Right atrium auricular region (tissue), 2 donors: ENCODE results near the gene GHRH. TPM values are rescaled to one million over a fixed set of nuclear protein-coding genes. Genes with fewer than 3 reads are reported as not detected.

Experiments used
- DNase-seq: peaks from one replicate; pipeline ENCODE4 v3.0.0-alpha.2; 2019; ENCODE audit warnings: low spot score
- H3K27ac ChIP-seq, 2 donors: fragments of 200-600 bp; sonication (generic); 1 replicate in 1 of 2; 2 replicates in 1 of 2; pipeline ENCODE4 v1.5.1; 2016 to 2019
- H3K27me3 ChIP-seq, 2 donors: fragments of 200-600 bp; sonication (generic); one replicate each; pipeline versions ENCODE4 v1.5.1 to v1.6.0; 2017 to 2019
- H3K36me3 ChIP-seq: fragments of 200-600 bp; sonication (generic); one replicate; pipeline ENCODE4 v1.5.1; 2016
- H3K4me1 ChIP-seq, 2 donors: fragments of 200-600 bp; sonication (generic); one replicate each; pipeline versions ENCODE4 v1.5.1 to v1.6.0; 2017 to 2019
- H3K4me3 ChIP-seq, 2 donors: fragments of 200-600 bp; sonication (generic); 1 replicate in 1 of 2; 2 replicates in 1 of 2; pipeline ENCODE4 v1.5.1; 2017 to 2019; ENCODE audit warnings: mild to moderate bottlenecking in 1 of 2, moderate library complexity in 1 of 2
- H3K9me3 ChIP-seq, 2 donors: fragments of 200-600 bp; sonication (generic); one replicate each; pipeline ENCODE4 v1.5.1; 2019
- CTCF ChIP-seq, 2 donors: fragments of 200-600 bp; sonication (generic); IDR thresholded peaks; one replicate each; pipeline ENCODE4 v1.5.1; 2019; ENCODE audit warnings: antibody characterized with exemption in 2 of 2
- total RNA-seq, 2 donors: library from RNA; depleted of rRNA; stranded (reverse); fragments of >200 nt; gene quantifications; one replicate each; pipeline ENCODE4 v1.1.0, GENCODE V29; 2016

The GHRH gene
- total RNA-seq, 2 donors from 2014 or later: 1.5 to 3.6 TPM

- H3K4me3 ChIP-seq: no peak overlapping the region
- TF ChIP-seq CTCF (IDR thresholded peaks at IDR 0.05): no peak
- H3K4me1 ChIP-seq: peaks cover 0 to 10% of the 10 kb centered on the region in 2 donors
- DNase-seq: no peak
- no peaks in the 10 kb centered on the region for H3K27me3 ChIP-seq
- H3K9me3 ChIP-seq: no peaks in the 10 kb centered on the region
- peak overlapping the region in 1 of 2 donors; percentile 18 for H3K27ac ChIP-seq
- peaks cover 33% of the 10 kb centered on the region for H3K36me3 ChIP-seq
Measured at GRCh38 chr20:37305839-37306238, 44.2 kb upstream of the GHRH start.

DNA sequence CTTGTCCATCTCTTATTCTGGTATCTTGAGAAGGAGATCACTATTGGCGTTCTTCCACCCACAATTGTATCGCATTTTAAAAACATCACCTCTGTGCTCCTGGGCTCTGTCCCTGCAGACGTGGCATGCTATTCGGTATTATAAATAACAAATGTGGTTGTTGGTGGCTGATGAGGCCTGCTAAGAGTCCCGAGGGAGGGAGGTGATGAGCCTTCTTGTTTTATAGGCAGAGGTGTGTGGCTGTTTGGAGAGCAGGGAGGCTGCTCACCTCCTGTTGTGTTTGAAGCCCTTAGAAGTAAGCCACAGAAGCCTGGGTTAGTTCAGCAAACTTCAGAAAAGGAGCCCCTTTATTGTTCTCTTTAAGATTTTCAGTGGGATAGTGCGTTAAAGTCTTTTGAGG is 43.5 kb upstream of the GHRH start:
- no peak overlapping the region for H3K4me3 ChIP-seq
- peaks cover 0 to 14% of the 10 kb centered on the region in 2 donors for H3K4me1 ChIP-seq
- no peaks in the 10 kb centered on the region for H3K9me3 ChIP-seq
- no peak overlapping the region for H3K27ac ChIP-seq
- peaks cover 26% of the 10 kb centered on the region for H3K36me3 ChIP-seq
- no peaks in the 10 kb centered on the region for H3K27me3 ChIP-seq
- TF ChIP-seq CTCF (IDR thresholded peaks at IDR 0.05): no peak
- DNase-seq: no peak

DNA sequence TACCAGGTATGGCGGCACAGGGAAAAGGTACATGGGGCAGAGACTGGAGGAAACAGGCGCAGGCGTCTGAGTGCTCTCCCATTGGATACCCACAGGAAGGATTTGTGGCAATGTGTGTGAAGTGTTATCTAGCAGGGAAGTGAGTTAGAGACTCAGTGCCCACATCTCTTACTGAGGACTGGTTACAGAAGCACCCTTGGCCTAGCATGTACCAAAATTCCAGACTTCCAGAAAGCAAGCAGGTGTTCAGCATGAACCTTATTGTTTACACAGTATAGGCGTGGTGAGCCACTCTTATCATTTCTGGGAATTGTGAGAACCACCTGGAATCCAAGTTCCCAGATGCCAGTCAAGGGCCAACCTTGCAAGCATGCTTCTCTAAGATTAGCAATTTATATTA is 42.0 kb upstream of the GHRH start:
- Histone ChIP-seq H3K4me1 (peaks cover 0 to 22% of the 10 kb centered on the region in 2 donors), H3K27ac (no peak overlapping the region)
- TF ChIP-seq CTCF (IDR thresholded peaks at IDR 0.05): no peak

DNA sequence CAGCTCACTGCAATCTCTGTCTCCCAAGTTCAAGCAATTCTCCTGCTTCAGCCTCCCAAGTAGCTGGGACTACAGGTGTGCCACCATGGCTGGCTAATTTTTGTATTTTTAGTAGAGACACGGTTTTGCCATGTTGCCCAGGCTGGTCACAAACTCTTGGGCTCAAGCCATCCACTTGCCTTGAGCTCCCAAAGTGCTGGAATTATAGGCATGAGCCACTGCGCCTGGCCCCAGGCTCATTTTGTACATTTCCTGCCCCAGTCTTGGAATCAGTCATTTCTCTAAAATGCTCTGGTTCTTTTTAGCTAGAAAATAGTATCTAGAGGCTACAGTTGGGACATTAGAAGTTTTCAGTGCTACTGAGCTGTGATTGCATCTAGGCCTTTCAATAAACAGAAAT is 41.4 kb upstream of the GHRH start:
- H3K4me1 ChIP-seq: peaks cover 0 to 22% of the 10 kb centered on the region in 2 donors
- H3K9me3 ChIP-seq: no peaks in the 10 kb centered on the region
- H3K36me3 ChIP-seq: peaks cover 21% of the 10 kb centered on the region

More for the DNA sequence above, 42.0 kb upstream of the GHRH start:
- no peak overlapping the region for H3K4me3 ChIP-seq
- H3K9me3 ChIP-seq: no peaks in the 10 kb centered on the region
- H3K27me3 ChIP-seq: no peaks in the 10 kb centered on the region
- H3K36me3 ChIP-seq: peaks cover 21% of the 10 kb centered on the region
- no peak for DNase-seq

GRCh38 chr20:37301558-37301957 is 39.9 kb upstream of the GHRH start:
- H3K27me3 ChIP-seq: no peaks in the 10 kb centered on the region
- no peak for TF ChIP-seq CTCF (IDR thresholded peaks at IDR 0.05)
- no peak overlapping the region for H3K27ac ChIP-seq
- DNase-seq: no peak
- H3K4me3 ChIP-seq: no peak overlapping the region
- peaks cover 0 to 32% of the 10 kb centered on the region in 2 donors for H3K4me1 ChIP-seq
- peaks cover 21% of the 10 kb centered on the region for H3K36me3 ChIP-seq
- no peaks in the 10 kb centered on the region for H3K9me3 ChIP-seq

More for the DNA sequence above, 41.4 kb upstream of the GHRH start:
- no peak for DNase-seq
- Histone ChIP-seq H3K27ac (no peak overlapping the region), H3K4me3 (no peak overlapping the region), H3K27me3 (no peaks in the 10 kb centered on the region)
- TF ChIP-seq CTCF (IDR thresholded peaks at IDR 0.05): no peak

DNA sequence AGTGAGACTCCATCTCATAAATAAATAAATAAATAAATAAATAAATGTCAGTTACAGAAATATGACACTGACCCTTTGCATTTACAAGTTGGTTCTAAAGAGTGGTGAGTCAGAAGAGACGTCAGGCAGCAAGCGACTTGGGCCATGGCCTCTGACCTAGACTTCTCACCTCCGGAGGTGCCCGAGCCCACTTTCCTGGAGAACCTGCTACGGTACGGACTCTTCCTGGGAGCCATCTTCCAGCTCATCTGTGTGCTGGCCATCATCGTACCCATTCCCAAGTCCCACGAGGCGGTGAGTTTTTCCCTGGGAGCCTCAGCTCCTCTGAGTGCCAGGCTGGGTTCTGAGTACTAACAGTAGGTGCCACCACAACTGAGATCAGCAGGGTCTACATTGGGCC is 39.5 kb upstream of the GHRH start:
- H3K4me1 ChIP-seq: peaks cover 0 to 31% of the 10 kb centered on the region in 2 donors
- no peaks in the 10 kb centered on the region for H3K9me3 ChIP-seq
- no peak overlapping the region for H3K4me3 ChIP-seq
- H3K27me3 ChIP-seq: no peaks in the 10 kb centered on the region
- no peak overlapping the region for H3K27ac ChIP-seq
- no peak for TF ChIP-seq CTCF (IDR thresholded peaks at IDR 0.05)
- no peak for DNase-seq
- H3K36me3 ChIP-seq: peaks cover 21% of the 10 kb centered on the region
